DMS114 treated with DMSO at 0.1 percent for 48 hours (cell line): ENCODE measurements around the gene MREG.
"Not testable (repeated sequence)": the region's sequence is repeated elsewhere in the genome, so short reads cannot be mapped to it uniquely, and the experiment has no call there.

Source experiments
- DNase-seq: peaks from one replicate; lab custom pipeline; 2025; ENCODE audit not compliant: unreplicated experiment; lab: John Stamatoyannopoulos, UW

The MREG gene

DNA sequence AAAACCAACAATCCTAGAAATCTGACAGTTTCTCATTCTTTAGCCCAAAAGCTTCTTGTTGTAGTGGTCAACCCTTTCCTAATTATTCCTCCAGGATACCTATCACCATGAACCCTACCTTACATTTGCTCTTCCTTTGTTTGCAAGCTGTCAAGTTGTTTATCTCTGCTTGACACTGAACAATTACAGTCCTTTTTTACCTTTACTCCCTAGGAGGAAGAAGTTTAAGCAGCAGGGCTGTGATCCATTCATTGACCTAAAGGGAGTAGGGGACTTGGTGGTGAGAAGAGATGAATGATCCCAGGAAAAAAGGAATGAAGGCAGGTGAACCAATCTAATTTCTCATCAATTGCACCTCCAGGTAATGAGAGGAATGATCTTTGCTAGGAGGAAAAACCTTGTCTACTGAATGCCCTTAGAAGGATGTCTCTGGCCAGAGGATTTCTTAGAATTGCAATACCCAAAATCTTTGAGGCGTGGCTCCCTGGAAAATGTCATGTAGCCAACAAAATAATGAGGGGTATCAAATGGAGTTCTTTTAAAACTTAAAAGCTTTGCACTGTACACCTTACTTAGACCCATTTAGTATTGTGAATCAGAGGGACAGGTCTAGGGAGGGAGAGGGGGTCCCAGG lies 47.7 kb downstream of the MREG start:
- DNase-seq: no peak

DNA sequence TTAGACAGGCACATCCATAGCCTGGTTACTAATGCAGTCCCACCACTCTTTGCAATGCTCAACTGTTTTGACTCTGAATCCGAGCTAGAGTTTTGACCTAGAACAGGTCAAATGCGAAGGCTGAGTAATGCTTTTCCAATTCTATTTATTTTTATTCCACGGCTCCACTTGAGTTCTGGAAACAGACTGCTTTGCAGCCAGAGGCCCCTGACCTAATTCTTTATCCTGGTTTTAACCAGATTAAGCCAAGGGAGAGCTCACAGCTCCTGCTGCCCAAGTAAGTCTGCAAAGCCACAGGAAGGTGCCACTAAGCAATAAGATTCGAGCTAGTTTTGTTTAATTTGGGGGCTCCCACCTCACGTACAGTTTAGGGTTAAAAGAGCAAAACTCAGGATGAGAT lies 51.4 kb downstream of the MREG start:
- no peak for DNase-seq

DNA sequence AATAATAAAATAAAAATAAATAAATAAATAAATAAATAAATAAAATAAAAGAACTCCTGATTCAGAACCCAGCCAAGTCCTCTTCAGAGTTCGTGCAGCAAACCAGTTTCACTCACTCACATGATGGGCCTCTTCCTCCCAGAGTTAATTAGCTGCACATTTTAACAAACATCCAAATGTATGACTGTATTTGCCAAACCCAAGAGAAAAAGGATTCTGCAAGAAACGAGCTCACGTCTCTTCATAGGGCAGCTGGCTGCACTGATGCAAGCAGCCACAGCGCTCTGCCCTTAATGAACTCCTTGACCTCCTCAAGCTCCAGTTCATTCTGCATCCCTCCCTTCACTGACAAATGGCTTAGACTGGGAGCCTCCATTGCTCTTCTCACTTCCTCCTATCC lies 55.1 kb downstream of the MREG start:
- DNase-seq: no peak

DNA sequence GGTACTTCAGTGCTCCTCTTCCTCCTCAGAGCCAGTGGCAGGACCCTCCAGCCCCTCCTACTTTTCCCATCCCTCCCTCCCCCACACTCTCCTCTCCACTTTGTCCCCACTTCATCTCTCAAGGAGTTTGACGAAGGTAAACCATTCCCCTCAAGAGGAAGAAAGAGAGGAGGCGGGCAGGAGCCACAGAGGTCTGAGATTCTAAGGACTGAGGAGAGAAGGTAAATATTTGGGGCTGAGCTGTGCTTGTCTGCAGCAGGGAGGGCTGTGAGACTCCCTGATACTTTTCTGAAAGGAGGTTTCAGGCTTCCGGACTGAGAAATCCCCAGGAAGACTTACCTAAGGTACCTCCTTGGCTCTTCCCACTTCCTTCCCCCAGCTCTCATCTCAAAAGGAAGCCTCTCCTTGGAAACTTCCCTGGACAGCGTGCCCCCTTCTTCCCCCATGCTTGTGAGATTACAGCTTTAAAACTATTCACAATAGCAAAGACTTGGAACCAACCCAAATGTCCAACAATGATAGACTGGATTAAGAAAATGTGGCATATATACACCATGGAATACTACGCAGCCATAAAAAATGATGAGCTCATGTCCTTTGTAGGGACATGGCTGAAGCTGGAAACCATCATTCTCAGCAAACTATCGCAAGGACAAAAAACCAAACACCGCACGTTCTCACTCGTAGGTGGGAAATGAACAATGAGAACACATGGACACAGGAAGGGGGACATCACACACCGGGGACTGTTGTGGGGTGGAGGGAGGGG lies 55.8 kb downstream of the MREG start:
- not testable (repeated sequence) for DNase-seq

DNA sequence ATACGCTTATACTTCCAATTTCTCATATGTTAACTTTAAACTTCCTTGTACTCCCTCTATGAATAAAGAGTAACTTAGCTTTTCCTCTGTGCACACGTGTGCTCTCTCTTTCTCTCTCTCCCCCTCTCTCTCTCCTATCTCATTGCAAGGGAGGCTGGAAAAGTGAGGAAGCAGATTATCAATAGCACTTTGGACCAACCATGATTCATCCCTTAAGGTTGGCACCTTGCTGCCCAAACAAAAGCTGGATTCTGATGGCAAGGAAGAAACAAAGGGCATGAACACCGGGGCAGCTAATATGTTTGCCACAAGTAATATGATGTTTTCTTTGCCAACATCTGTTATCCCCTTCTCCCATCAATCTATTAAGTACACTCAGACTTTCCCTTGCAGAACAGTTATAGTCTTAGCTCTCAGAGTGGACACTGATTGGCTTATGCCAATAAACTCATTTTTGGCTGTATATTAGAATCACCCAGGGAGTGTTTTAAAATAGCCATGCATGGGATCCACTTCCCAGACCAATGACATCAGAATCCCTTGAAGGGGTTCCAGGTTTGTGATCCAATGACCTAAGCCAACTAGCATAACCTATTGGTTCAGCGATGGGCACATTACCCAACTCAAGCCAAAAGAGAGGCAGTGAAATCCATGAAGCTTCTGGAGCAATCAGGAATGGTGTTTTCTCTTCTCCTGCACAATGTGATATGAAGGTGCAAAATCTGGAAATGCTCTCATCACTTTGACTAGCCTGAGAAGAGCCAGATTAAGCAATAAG lies 60.3 kb downstream of the MREG start:
- DNase-seq: no peak

DNA sequence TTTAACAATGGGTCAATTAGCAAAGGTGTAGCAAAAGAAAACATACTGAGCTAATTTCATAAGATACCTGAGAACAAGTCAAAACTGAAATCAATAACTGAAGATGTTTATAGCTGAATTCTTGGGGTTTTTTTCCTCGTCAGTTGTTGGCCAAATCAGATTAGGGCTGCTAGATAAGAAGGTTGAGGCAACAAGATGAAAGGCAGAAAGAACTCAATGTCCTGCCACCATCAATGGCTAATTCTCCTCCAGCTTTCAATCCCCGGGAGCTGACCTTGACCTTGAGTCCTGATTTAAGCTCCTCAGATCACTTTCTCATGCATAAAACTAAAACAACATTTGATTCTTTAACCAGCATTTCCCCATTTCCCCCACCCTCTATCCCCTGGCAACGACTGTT lies 61.8 kb downstream of the MREG start:
- DNase-seq: no peak

DNA sequence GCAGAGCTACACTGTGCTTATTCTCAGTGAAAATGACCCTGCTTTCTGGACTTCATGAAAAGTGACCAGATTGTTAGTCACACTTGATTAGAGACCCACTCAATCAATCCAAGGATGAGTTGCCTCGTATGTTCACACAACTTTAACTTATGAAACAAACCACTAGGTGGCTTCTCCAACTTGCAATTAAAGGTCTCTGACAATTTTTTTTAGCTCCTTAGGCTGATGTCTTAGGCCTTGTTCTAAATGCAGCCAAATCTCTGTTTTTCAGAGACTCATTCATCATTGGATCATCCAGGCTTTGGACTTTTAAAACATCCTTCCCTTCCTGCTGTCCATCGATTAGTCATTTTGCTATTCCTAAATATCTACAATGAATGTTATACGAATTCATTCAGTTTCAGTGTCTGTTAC lies 63.4 kb downstream of the MREG start:
- peak; percentile 7 for DNase-seq

DNA sequence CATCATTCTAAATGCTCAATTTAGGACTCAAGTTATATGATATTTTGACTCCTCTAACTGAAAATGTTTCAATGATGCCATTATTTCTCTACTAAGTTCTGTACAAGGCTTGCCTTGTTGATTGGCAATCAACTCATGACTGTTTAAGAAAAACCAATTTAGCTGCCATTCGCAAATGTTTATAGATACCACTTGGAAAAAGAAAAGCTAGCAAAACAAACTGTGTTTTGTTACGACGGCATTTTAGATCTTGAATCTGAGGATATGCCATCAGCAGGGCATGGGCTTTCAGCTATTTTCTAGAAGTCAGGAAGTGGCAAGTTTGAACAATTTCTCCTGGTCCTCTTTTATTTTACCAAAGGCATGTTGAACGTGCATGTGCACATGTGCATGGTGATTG lies 65.3 kb downstream of the MREG start:
- DNase-seq: no peak

DNA sequence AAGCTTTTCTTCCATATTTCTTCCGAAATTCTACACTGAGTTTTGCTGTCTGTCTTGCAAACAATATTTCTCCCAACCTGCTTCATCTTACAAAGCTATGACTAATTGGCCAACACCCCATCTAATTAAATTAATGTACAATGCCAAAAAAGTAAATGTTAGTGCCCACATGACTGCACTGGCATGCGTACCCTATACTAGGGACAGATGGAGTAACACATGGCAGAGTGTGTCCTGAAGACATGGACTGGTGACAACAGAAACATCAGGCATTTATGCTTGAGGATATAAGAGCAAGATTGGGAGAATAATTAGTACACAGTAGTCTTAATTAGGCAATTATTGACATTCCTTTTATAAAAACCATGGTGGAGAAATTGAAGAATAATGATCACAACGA lies 66.8 kb downstream of the MREG start:
- DNase-seq: no peak

DNA sequence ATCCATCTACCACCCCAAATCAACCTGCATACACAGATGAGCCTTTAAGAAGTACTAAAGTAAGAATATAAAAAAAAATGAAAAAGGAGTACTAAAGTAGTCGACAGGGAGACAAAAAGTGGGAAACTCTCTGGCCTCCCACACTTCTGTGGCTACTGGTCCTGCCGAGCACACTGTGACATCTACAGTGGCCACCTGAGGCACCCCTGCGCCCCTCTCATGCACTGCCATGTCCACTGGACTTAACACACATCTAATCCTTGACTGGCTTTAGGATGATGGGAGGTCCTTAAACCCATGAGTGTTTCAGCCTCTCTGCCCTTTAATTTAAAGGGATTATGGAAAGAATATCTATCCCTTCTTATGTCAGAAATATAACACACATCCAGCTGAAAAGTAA lies 71.2 kb downstream of the MREG start:
- DNase-seq: no peak

DNA sequence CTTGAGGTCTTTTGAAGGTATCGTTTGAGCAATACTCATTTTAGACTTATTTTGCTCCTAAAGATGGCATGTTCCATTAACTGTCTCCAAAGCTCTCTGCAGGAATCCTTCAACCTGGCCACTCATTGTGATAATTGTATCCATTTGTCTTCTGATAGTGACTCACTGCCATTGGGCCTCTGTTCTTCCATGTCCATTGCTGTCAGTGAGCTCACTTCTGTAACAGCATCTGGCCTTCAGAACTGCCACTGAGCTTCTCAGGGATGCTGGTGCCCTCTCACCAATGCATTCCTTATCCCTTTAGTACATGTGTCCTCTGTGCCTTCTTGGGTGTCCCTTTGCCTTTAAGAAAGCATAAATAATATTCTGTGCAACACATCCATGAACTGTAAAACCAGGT lies 71.6 kb downstream of the MREG start:
- no peak for DNase-seq

DNA sequence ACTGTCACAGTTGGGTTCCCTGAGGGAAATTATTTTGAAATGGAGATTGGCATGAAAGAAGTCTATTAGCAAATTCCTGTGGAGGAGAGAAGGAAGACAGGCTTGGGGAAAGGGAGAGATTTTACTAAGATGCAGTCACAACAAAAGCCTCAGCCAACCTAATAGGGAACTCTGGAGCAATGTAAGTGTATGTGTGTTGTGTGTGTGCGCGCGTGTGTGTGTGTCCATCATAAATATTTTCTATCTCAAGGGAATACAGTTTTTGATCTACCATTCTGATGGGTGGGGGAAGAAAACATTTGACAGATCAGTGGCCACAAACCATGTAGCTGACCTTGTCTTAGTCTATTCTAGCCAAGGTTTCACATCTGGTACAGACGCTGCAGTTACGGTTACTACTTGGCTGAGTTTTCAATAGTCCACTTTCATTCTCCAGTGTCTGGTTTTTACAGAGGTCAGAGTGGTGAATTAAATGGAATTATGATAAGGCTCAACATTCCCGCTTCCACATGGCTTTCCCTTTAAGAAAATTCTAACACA lies 72.6 kb downstream of the MREG start:
- DNase-seq: no peak

DNA sequence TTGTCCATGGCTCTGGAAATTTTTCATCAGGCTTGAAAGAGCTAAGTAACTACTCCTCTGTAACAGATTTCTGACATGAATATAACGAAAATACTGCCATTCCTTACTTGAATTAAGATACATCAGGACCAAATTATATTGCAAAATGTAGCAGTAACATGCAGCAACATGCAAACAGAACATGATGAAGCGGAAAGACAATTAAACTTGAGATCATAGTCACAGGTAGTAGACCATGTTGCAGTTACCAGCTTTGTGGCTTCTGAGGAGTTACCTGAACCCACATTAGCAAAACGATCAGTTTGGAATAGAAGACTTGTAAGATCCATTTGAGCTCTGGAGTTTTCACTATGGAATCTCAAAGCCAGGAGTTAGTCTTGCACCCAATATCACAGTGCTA lies 76.2 kb downstream of the MREG start:
- no peak for DNase-seq

DNA sequence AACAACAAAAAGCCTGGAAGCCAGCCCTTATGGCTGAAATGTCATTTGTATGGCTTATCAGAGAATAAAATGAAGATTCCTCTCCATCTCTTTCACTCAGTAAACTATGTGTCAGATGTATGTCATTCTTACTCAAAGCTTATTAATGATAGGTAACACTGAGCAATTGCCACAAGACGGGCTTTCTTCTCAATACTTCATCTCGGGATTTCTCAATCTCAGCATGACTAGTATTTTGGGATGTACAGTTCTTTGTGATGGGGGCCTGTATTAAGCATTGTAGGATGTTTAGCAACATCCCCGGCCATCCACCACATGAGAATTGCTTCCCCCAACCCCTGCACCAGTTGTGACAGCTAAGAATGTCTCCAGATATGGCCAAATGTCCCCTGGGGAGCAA lies 80.2 kb downstream of the MREG start:
- DNase-seq: no peak

DNA sequence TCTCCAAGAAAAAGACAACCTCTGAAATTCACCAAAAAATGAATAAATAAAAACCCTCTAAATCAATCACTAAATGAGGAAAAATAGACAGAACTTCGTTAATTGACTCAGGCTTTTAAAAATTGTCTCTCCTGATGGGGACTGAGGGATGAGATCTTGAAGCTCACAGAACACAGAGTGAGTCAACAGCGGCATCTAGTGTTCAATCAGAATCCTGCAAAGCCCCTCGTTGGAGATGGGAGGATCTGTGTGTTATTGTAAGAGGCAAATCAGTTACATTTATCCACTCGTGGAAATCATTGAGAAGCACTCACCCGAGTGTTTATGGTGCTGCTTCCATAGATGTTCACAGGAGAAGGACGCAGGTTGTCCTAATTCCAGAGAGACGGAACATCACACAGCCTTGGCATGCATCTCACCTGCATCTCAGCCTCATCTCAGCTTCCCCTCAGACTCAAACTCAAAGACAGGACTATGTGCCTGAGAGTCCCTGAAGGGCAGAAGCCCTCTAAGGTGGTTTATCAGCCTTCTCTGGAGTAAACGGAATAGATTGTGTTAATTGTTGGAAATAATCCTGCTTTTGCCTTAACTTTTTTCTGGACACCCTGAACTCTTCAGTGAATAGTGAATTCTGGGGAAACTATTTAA lies 82.0 kb downstream of the MREG start:
- peak; percentile 46 for DNase-seq

DNA sequence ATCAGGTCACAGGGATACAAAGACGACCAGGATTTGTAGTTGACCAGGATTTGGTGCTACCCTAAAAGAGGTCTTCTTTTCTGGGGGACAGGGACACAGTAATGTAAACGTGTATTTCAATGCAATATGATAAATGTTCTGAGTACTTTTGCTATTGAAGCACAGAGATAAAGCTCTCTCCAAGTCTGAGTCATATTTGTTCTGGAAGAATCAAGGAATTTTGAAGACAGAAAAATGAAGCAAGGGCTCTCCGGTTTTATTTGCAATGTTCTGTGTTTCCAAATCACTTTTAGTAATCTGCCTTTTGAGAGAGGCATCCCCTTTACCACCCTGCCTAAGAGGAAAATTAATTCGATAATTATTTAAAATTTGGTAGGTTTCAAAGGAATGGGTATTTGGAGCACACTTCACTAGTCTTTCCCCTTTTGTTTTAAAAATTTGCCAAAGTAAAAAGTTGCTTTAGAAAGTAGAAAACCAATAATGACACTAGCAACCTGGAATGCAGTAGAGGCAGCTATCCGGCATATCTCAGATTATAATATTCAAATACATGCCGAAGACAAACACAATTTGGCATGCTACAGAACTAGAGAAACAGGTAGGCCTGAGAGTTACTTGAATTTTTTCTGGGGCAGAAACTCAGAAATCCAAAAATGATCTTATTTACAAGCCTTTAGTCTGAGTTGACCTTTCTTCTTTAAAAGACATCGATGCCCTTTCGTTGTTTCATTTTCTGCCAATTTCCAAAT lies 82.7 kb downstream of the MREG start:
- DNase-seq: no peak

DNA sequence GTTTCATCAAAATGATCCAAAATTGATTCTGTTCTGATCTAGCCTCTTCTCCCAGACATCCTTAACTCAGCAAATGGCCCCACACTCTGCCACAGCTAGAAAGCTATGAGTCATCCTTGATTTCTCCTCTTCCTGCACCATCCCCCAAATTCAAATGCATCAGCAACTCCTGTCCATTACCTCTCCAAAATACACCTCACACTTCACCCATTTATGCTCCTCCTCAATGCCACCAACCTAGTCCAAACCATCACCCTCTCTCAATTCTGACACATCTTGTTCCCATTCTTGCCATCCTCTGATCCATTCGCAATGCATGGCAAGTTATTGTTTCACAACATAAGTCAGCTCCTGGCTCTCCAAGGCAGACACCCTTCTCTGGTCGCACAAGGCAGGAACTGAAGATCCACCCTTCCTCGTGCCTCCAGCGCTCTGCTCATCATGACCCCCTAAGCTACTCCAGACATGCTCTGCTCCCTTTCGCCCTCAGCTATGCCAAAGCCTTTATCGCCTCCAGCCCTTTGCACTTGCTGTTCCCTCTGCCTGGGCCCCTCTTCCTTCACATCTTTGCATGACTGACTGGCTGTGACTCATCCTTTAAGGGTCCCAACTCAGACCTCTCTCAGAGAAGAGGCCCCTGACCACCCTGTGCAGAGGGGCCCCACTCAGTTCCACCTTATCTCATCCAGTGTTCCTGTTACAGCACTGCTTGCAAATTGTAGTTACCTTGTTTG lies 83.6 kb downstream of the MREG start:
- DNase-seq: no peak

DNA sequence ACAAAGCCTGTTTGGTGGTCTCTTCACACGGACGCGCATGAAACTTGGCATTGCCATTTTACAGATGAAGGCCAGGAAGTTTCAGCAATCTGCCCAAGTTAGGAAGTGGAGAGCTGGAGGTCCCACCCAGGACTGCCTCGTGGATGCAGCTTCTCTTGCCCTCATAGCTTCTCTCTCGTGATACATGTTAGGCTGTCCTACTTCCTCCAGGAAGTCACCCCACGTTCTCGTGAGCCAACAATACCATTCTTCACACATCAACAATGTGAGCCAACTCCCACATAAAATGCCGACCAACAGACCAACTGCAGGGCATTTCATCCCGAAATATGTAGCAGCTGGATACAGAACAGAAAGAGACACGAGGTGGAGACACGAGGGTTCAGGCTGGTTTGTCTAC lies 85.3 kb downstream of the MREG start:
- DNase-seq: no peak

DNA sequence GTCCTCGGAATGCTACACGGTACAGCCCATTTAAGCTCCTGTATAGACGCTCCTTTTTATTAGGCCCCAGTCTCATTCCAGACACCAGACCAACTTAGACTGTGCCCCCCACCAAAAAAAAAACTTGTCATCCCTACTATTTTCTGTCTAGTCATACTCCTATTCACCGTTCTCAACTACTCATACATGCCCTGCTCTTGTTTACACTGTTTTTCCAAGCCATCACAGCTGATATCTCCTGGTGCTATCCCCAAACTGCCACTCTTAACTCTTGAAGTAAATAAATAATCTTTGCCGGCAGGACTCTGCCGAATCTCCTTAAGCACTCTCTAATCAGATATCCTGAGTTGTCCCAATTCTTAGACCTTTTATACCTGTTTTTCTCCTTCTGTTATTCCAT lies 86.4 kb downstream of the MREG start:
- not testable (repeated sequence) for DNase-seq

DNA sequence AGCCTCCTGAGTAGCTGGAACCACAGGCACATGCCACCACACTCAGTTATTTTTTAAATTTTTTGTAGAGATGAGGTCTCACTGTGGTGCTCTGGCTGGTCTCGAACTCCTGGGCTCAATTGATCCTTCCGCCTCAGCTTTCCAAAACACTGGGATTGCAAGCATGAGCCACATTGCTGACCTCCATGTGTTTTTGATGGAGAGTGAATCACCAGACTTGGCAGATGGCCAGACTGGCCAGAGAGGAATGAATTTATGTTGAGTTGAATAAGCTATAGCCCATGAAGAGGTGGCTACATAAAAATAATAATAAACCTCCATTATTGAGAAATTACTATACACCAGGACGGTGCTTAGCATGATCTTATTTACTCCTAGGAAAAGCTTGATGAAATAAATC lies 91.5 kb downstream of the MREG start:
- no peak for DNase-seq
